Breast epithelium (tissue), 3 donors: ENCODE data around the gene ST6GALNAC2.

Experiments
- CTCF ChIP-seq, 3 donors: fragments of 450-650 bp; IDR thresholded peaks; one replicate each; pipeline ENCODE4 v1.5.1; 2016 to 2017; ENCODE audit warnings: antibody characterized with exemption in 3 of 3, mild to moderate bottlenecking in 3 of 3, moderate library complexity in 3 of 3
- POLR2A ChIP-seq: fragments of 450-650 bp; IDR thresholded peaks from one replicate; pipeline ENCODE4 v1.6.1; 2016; ENCODE audit warnings: antibody characterized with exemption, mild to moderate bottlenecking, moderate library complexity
- POLR2AphosphoS5 ChIP-seq, 3 donors: sonication (generic); formaldehyde crosslinking; IDR thresholded peaks; one replicate each; pipeline ENCODE4 v1.6.1; 2017; ENCODE audit warnings: antibody characterized with exemption in 3 of 3

- TF ChIP-seq CTCF (IDR thresholded peaks at IDR 0.05) (no peak), POLR2AphosphoS5 (IDR thresholded peaks at IDR 0.05) (no peak), POLR2A (no peak)
These were observed 49.4 kb upstream of the ST6GALNAC2 start for GRCh38 chr17:76635039-76635438.
